Stimulated activated naive CD8-positive, alpha-beta T cell treated with anti-CD3 and anti-CD28 coated beads, Interleukin-15, Interleukin-2, amounts not matched to agents 100 U/mL and 50 U/mL, for 24 hours (primary cell): ENCODE data around the gene CHADL.
"Not testable (repeated sequence)": the region's sequence is repeated elsewhere in the genome, so short reads cannot be mapped to it uniquely, and the experiment has no call there.

Experiments
- ATAC-seq: fragments of 150-1000 bp; cut with Tn5 transposase; one replicate; pipeline ENCODE4 v1.10.0; 2021
- DNase-seq: peaks from one replicate; pipeline ENCODE4 v3.0.0; 2021

The CHADL gene, protein sequence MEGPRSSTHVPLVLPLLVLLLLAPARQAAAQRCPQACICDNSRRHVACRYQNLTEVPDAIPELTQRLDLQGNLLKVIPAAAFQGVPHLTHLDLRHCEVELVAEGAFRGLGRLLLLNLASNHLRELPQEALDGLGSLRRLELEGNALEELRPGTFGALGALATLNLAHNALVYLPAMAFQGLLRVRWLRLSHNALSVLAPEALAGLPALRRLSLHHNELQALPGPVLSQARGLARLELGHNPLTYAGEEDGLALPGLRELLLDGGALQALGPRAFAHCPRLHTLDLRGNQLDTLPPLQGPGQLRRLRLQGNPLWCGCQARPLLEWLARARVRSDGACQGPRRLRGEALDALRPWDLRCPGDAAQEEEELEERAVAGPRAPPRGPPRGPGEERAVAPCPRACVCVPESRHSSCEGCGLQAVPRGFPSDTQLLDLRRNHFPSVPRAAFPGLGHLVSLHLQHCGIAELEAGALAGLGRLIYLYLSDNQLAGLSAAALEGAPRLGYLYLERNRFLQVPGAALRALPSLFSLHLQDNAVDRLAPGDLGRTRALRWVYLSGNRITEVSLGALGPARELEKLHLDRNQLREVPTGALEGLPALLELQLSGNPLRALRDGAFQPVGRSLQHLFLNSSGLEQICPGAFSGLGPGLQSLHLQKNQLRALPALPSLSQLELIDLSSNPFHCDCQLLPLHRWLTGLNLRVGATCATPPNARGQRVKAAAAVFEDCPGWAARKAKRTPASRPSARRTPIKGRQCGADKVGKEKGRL

GRCh38 chr22:41240377-41241132 is at the start of gene CHADL:
Gene CHADL, minus strand, starts transcription at chr22:41240931. Its CDS starts 50 bp downstream, at chr22:41240881.
- no peak for DNase-seq
- ATAC-seq = no peak

GRCh38 chr22:41289671-41290070 is 48.9 kb upstream of the CHADL start:
- no peak for DNase-seq
- no peak for ATAC-seq

DNA sequence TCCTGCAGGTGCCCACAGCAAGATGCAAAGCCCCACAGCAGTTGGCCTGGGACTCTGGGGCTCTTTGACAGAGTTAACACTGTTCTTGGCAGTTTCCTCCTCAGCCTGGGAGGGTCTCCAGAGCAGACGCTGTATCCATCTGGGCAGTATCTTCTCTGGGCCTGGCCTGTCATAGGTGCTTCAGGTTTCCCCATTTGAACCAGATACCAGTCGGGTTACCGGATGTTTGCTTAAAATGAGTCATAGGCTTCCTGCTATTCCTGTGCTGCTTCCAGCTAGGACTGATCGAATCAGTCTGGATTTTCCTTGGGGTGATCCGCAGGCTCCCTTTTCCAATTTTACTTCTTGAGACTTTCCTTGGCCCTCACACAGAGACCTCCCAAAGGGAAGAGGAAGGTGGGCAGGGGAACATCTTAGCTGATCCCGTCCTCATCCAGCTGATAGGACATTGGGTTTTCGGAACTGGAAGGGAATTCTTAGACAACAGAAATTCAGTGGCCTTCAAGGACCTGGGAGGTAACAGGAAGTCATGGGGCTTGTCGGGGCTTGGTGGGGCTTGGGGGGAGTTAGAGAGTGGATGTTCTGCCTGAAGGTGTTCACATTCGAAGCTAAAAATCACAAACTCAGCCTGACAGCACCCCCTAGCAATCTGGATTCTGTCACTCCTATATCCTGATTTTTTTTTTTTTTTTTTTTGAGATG is 47.7 kb upstream of the CHADL start:
- ATAC-seq = no peak

DNA sequence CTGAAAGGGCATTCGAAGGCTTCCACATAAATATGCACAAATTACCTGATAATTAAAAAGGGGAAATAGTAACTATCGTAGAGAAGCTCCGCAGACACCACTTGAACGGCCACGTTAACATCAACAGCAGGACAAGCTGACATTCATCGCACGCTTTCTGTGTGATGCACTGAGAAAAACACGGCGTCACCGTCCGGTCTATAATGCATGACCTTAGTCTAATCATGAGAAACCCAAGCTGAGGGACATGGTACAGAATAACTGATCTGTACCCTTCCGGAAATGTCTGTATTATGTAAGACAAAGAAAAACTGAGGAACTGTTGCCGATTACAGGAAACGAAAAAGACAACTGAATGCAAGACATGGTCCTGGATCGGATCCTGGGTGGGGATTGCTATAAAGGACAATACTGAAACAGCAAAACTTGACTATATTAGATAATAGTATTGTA is 45.9 kb upstream of the CHADL start:
- DNase-seq (peak; percentile 46), ATAC-seq (peak; percentile 4)

More for the DNA sequence above, 47.7 kb upstream of the CHADL start:
- no peak for DNase-seq

DNA sequence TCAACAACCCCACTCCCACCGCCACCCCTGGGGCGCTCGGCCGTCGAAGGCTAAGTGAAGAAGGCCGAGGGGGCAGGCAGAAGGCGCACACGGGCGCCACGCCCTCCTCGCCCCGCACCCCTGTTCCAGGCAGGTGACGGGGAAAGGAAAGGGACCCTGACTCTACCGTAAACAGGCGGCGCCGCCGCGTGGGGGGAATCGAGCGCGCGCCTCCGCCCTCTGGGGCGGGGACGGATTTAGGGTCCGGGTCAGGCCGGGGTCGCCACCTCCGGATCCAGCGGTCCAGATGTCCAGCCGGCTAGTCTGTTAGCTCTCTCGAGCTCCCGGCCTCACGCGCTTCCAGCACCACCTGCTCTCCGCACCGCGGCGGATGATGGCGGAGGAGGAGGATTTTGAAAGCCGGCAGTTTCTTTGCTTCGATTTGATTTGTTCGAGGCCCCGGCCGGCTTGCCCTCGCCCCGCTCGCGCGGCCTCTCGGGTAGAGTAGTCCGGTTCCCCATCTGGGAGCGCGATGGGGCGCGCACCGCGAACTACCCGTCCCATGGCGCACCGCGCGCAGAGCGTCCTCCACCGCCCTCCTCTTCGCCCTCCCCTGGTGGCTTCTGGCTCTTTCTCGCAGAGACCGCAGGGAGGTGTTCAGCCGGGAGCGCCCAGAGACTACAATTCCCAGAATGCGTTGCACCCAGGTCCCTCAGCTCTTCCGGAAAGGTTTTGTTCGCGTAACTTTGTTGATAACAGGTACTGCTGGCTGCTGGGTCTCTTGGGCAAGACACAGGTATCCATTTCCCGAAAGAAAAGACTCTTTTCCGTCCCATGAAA is 45.3 kb upstream of the CHADL start, which contains the start of gene RANGAP1:
TSS of gene RANGAP1 (minus strand) at position 368 of the 819 bp plus-strand sequence. CDS start 5,143 bp downstream, outside the sequence.
- peak; percentile 97 for DNase-seq
- ATAC-seq = peak; percentile 97

DNA sequence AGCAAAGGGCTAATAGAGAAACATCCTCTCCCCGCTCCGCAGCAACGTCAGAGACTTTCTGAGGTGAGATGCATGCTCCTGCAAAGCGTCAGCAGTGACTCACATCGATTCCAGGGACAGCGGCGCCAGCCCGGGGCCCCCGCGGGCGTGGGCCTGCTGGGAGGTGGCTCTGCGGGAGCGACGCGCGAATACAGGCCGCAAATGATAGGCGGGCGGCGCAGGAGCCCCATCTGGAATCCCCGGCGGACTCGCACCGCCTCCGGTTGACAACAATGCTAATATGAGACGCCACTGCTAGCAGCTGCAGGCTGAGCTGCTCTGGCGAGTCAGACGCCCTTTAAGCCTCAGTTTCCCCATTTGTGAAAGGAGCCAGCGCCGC is 44.7 kb upstream of the CHADL start:
- peak; percentile 89 for DNase-seq
- ATAC-seq = peak; percentile 73

DNA sequence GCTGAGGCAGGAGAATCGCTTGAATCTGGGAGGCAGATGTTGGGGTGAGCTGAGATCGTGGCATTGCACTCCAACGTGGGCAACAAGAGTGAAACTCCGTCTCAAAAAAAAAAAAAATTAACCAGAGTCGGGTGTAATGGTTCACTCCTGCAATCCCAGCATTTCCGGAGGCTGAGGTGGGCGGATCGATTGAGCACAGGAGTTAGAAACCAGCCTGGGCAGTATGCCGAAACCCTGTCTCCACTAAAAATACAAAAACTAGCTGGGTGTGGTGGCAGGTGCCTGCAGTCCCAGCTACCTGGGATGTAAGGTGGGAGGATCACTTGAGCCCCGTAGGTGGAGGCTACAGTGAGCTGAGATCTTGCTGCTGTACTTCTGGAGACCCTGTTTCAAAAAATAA is 43.7 kb upstream of the CHADL start:
- DNase-seq (no peak), ATAC-seq (no peak)

- DNase-seq (no peak), ATAC-seq (no peak)
These were observed 40.1 kb upstream of the CHADL start for GRCh38 chr22:41280854-41281253.

DNA sequence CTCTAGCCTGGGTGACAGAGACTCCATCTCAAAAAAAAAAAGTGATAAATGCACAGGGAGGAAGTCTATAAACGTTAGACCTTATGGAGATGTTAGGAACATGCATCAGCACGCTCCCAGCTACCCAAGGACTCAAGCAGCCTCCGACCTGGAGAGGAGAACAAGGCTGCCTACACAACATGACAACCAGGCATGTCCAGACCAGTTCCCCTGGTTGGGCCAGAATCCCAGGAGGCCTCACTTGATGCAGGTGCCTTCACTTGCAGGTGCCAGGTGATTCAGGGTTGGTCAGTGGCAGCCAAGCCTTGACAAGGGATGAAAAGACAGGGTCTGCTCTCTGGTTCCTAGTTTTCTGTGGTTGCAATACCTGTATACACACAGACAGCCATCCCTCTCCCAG is 39.3 kb upstream of the CHADL start:
- no peak for DNase-seq
- no peak for ATAC-seq

DNA sequence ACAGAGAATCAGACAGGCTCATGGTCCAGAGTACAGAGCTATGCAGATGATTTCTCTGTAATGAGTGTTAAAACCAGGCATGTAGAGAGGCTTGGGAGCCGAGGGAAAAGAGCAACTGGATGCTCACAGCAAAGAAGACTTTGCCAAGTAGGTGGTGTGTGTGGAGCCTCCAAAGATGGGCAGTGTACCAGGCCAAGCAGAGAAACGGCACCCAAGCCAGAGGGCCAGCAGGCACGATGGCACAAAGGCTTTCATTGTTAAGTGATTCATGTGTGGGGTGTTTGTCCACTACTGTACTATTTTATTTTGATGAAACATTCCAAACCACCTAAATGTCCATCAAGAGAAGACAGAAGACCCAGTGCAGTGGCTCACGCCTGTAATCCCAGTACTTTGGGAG is 34.1 kb upstream of the CHADL start:
- ATAC-seq (no peak), DNase-seq (no peak)

- DNase-seq (no peak), ATAC-seq (no peak)
These were observed 32.4 kb upstream of the CHADL start for GRCh38 chr22:41273128-41273527.

DNA sequence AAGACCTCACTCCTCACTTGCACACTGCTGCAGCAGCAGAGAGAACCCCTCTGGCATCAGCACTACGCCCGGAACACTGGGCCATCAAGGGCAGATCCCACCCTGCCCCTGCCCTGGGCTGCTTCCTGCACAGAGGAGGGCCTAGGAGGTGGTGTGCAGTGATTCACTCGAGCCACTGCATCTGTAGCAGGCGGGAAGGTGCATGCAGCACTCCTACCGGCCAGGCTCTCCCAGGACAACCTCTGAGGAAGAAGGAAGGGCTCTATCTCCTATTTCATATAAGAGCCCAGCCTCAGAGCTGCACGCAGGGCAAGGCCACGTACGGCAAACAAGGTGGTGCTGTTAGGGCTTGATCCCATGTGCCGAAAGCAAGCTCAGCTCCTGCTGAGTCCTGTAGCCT is 31.1 kb upstream of the CHADL start:
- no peak for DNase-seq
- peak; percentile 14 for ATAC-seq

DNA sequence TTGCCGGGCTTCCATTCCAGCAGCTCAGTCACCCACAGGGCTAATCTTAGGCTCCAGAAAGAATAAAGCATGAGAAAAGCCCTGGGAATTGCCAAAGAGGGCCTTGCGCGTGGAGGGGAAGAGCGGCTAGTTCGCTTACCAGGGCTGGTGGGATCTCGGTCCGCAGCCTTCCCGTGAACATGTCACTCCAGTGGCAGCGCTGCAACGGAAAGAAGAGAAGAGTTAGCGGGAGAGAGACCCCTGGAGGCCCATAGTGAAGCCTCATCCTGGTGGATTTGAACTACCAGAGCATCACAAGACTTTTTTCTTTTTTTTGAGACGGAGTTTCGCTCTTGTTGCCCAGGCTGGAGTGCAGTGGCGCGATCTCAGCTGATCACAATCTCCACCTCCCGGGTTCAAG is 27.2 kb upstream of the CHADL start:
- DNase-seq (no peak), ATAC-seq (no peak)

- DNase-seq (no peak), ATAC-seq (no peak)
These were observed 23.7 kb upstream of the CHADL start for GRCh38 chr22:41264408-41264941.

DNA sequence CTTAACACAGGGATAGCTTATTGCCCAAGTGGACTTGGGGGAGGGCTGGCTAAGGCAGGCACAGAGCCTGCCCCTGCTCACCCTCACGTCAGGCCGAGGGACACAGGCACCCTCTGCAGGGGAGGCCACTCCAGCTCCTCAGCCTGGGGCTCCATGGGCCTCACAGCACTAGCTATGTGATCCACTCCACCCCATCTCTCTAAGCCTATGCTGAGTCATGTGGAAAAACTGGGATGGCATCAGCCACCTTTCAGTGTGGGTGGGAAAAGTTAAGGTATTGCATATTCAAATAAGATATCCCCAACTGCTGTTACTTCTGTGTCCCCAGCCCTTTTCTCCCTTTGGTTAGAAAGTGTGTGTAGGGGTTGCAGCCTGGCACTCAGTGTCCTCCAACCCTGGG is 23.0 kb upstream of the CHADL start:
- ATAC-seq (peak; percentile 38), DNase-seq (no peak)

- no peak for ATAC-seq
These were observed 21.6 kb upstream of the CHADL start for GRCh38 chr22:41262250-41262765.

GRCh38 chr22:41261541-41262249 is 21.0 kb upstream of the CHADL start:
- DNase-seq (no peak), ATAC-seq (no peak)

More at GRCh38 chr22:41262250-41262765, 21.6 kb upstream of the CHADL start:
- no peak for DNase-seq

GRCh38 chr22:41260871-41261270 is 20.1 kb upstream of the CHADL start:
- ATAC-seq (no peak), DNase-seq (no peak)

GRCh38 chr22:41259756-41260155 is 19.0 kb upstream of the CHADL start:
- not testable (repeated sequence) for ATAC-seq, DNase-seq

- DNase-seq = no peak
- ATAC-seq = no peak
These were observed 17.0 kb upstream of the CHADL start for GRCh38 chr22:41257696-41258095.
